ENCODE data around the gene JAG2. TPM values are rescaled to one million over a fixed set of nuclear protein-coding genes. Genes with fewer than 3 reads are reported as not detected.

Gene JAG2
- total RNA-seq, 1 experiment from 2014 or later, result 85.9 TPM

- CTCF ChIA-PET, result no interaction called here
- TF ChIP-seq, protein P1, sequence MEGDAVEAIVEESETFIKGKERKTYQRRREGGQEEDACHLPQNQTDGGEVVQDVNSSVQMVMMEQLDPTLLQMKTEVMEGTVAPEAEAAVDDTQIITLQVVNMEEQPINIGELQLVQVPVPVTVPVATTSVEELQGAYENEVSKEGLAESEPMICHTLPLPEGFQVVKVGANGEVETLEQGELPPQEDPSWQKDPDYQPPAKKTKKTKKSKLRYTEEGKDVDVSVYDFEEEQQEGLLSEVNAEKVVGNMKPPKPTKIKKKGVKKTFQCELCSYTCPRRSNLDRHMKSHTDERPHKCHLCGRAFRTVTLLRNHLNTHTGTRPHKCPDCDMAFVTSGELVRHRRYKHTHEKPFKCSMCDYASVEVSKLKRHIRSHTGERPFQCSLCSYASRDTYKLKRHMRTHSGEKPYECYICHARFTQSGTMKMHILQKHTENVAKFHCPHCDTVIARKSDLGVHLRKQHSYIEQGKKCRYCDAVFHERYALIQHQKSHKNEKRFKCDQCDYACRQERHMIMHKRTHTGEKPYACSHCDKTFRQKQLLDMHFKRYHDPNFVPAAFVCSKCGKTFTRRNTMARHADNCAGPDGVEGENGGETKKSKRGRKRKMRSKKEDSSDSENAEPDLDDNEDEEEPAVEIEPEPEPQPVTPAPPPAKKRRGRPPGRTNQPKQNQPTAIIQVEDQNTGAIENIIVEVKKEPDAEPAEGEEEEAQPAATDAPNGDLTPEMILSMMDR (IDR thresholded peaks at IDR 0.05 in 2 of 3, conservative IDR thresholded peaks at IDR 0.05 in 1 of 3; ENCODE audit: borderline replicate concordance in 1 of 3, insufficient read depth in 1 of 3, low read depth in 2 of 3, low read length in 2 of 3), result no peak
- TF ChIP-seq SIN3A (IDR thresholded peaks at IDR 0.05; ENCODE audit: low read depth), result no peak
- TF ChIP-seq REST (IDR thresholded peaks at IDR 0.05; ENCODE audit: low read depth), result no peak
- no peak for TF ChIP-seq EGR1 (IDR thresholded peaks at IDR 0.05; ENCODE audit: low read depth)
- no peak for TF ChIP-seq YY1 (IDR thresholded peaks at IDR 0.05; ENCODE audit: extremely low read depth, insufficient replicate concordance, low read depth, low read length)
- no peak for TF ChIP-seq EZH2 (IDR thresholded peaks at IDR 0.05)
- TF ChIP-seq POLR2AphosphoS5 (IDR thresholded peaks at IDR 0.05; ENCODE audit: low read depth, low read length), result no peak
- TF ChIP-seq EZH2phosphoT487 (IDR thresholded peaks at IDR 0.05; ENCODE audit: borderline replicate concordance), result no peak
- no peak for TF ChIP-seq JUND (IDR thresholded peaks at IDR 0.05)
- no peak for TF ChIP-seq CEBPB (IDR thresholded peaks at IDR 0.05; ENCODE audit: low read depth)
- TF ChIP-seq TCF7L2 (IDR thresholded peaks at IDR 0.05; ENCODE audit: borderline replicate concordance, extremely low read depth, insufficient read depth, insufficient read length), result no peak
- TF ChIP-seq ATF3 (IDR thresholded peaks at IDR 0.05), result no peak
- no peak for TF ChIP-seq ELF1 (IDR thresholded peaks at IDR 0.05; ENCODE audit: borderline replicate concordance, low read depth)
- TF ChIP-seq ZNF274 (IDR thresholded peaks at IDR 0.05; ENCODE audit: low read depth, low read length), result no peak
- TF ChIP-seq MAX (IDR thresholded peaks at IDR 0.05), result no peak
- peaks cover 4 to 17% of the 10 kb centered on the region in 2 experiments; a peak in 2 of 4 replicates for H3K9me3 ChIP-seq (ENCODE audit: control insufficient read depth in 1 of 2, insufficient read depth in 1 of 2, low read depth in 1 of 2, low read length in 2 of 2)
- no peak overlapping the region for H3K9ac ChIP-seq (ENCODE audit: low read length)
- no peaks in the 10 kb centered on the region for H4K20me1 ChIP-seq (ENCODE audit: insufficient read depth)
- H2AFZ ChIP-seq (ENCODE audit: low read depth, low read length, poor library complexity, severe bottlenecking), result no peak overlapping the region
- POLR2A ChIA-PET, result no interaction called here
- H3K9me2 ChIP-seq (ENCODE audit: insufficient read depth), result no peaks in the 10 kb centered on the region
- ATAC-seq, result no peak
- intact Hi-C loops (cut with micrococcal nuclease), result no loop called here
- H3K4me3 ChIP-seq (replicated peaks in 1 of 2; ENCODE audit: low read depth in 1 of 2, low read length in 2 of 2), result no peak overlapping the region
- peaks cover 3 to 10% of the 10 kb centered on the region in 2 experiments; a peak in 2 of 4 replicates for H3K4me1 ChIP-seq (ENCODE audit: control insufficient read depth in 1 of 2, insufficient read depth in 2 of 2, low read length in 2 of 2)
- no peaks in the 10 kb centered on the region for H3K36me3 ChIP-seq (ENCODE audit: control insufficient read depth in 1 of 2, insufficient read depth in 2 of 2, low read length in 2 of 2)
- H3K4me2 ChIP-seq (ENCODE audit: low read length), result no peak overlapping the region
- no peak for DNase-seq (ENCODE audit: low read depth, low spot score)
- H3K79me2 ChIP-seq (ENCODE audit: insufficient read depth, low read length), result no peaks in the 10 kb centered on the region
- RAD21 ChIA-PET (ENCODE audit: low non-redundant PET in 1 of 2, low total read pairs in 2 of 2, uncharacterized antibody in 2 of 2, unreplicated experiment in 2 of 2), result no interaction called here
- no peak overlapping the region for H3K27ac ChIP-seq (ENCODE audit: low read depth, low read length)
- no TSS peak for BruUV-seq (replicated peaks)
- no peaks in the 10 kb centered on the region for H3K27me3 ChIP-seq (ENCODE audit: insufficient read depth, low read length)
Measured at GRCh38 chr14:105120056-105120455, 48.5 kb downstream of the JAG2 start.
